T follicular helper cell (primary cell): Measurements from ENCODE around the gene ALK.
"Not testable (repeated sequence)": the region's sequence is repeated elsewhere in the genome, so short reads cannot be mapped to it uniquely, and the experiment has no call there.

Source experiments
- DNase-seq: peaks from one replicate; pipeline ENCODE4 v3.0.0-alpha.2; 2020; ENCODE audit warnings: low read depth

Gene ALK

GRCh38 chr2:29841386-29842004, 79.9 kb downstream of the ALK start:
- no peak for DNase-seq

GRCh38 chr2:29839306-29839705, 82.1 kb downstream of the ALK start:
- DNase-seq = no peak

GRCh38 chr2:29837925-29838324, 83.5 kb downstream of the ALK start:
- DNase-seq = no peak

- DNase-seq = no peak
Observed at GRCh38 chr2:29834624-29835023, 86.8 kb downstream of the ALK start.

- DNase-seq = no peak
Observed at GRCh38 chr2:29834036-29834540, 87.3 kb downstream of the ALK start.

GRCh38 chr2:29831560-29831959, 89.8 kb downstream of the ALK start:
- DNase-seq = no peak

GRCh38 chr2:29829841-29830240, 91.5 kb downstream of the ALK start:
- DNase-seq = no peak

- DNase-seq = not testable (repeated sequence)
Observed at GRCh38 chr2:29824145-29824544, 97.2 kb downstream of the ALK start.

GRCh38 chr2:29821591-29821990, 99.8 kb downstream of the ALK start:
- no peak for DNase-seq

- no peak for DNase-seq
Observed at GRCh38 chr2:29819570-29819969, 101.8 kb downstream of the ALK start.

GRCh38 chr2:29817801-29818680, 103.3 kb downstream of the ALK start:
- DNase-seq = no peak

- no peak for DNase-seq
Observed at GRCh38 chr2:29817299-29817698, 104.1 kb downstream of the ALK start.

GRCh38 chr2:29816651-29817050, 104.7 kb downstream of the ALK start:
- no peak for DNase-seq

- no peak for DNase-seq
Observed at GRCh38 chr2:29811378-29811777, 110.0 kb downstream of the ALK start.

GRCh38 chr2:29810956-29811355, 110.4 kb downstream of the ALK start:
- DNase-seq = no peak

GRCh38 chr2:29808321-29808720, 113.1 kb downstream of the ALK start:
- no peak for DNase-seq

GRCh38 chr2:29807082-29807481, 114.3 kb downstream of the ALK start:
- no peak for DNase-seq

GRCh38 chr2:29806461-29806860, 114.9 kb downstream of the ALK start:
- no peak for DNase-seq

GRCh38 chr2:29804671-29805070, 116.7 kb downstream of the ALK start:
- DNase-seq = no peak

GRCh38 chr2:29803537-29803936, 117.8 kb downstream of the ALK start:
- DNase-seq = no peak

GRCh38 chr2:29802986-29803385, 118.4 kb downstream of the ALK start:
- DNase-seq = no peak

- DNase-seq = no peak
Observed at GRCh38 chr2:29799628-29800027, 121.8 kb downstream of the ALK start.

- no peak for DNase-seq
Observed at GRCh38 chr2:29797916-29798315, 123.5 kb downstream of the ALK start.
